WTC11 (cell line): ENCODE data around the gene IVNS1ABP. TPM values are rescaled to one million over a fixed set of nuclear protein-coding genes. Genes with fewer than 3 reads are reported as not detected.

Experiments
- ATAC-seq: fragments of 200-7000 bp; cut with Tn5 transposase; 2 replicates; pipeline ENCODE4 v1.10.0; 2021; ENCODE audit warnings: mild to moderate bottlenecking, moderate library complexity
- CTCF ChIA-PET: fragments of 300-600 bp; sonication (Branson Sonifier 250); formaldehyde crosslinking; loops from one replicate; lab custom pipeline; 2021; ENCODE audit warnings: antibody characterized with exemption; lab: Charles Lee
- POLR2A ChIA-PET: fragments of 350-600 bp; sonication (Branson Sonifier 250); formaldehyde crosslinking; loops from one replicate; lab custom pipeline; 2021; ENCODE audit warnings: antibody characterized with exemption; lab: Charles Lee
- DNase-seq: peaks from one replicate; pipeline ENCODE4 v3.0.0; 2021; ENCODE audit warnings: low spot score
- H3K27ac Mint-ChIP-seq: 2 replicates; pipeline ENCODE4 v1.8.0; 2021; ENCODE audit warnings: mixed read lengths
- H3K27me3 Mint-ChIP-seq: 2 replicates; pipeline ENCODE4 v1.8.0; 2021; ENCODE audit warnings: low read depth, mild to moderate bottlenecking, moderate library complexity, mixed read lengths
- H3K36me3 Mint-ChIP-seq: 2 replicates; pipeline ENCODE4 v1.8.0; 2021; ENCODE audit warnings: mixed read lengths
- H3K4me1 Mint-ChIP-seq: 2 replicates; pipeline ENCODE4 v1.8.0; 2022; ENCODE audit warnings: mixed read lengths
- H3K4me3 Mint-ChIP-seq: 2 replicates; pipeline ENCODE4 v1.8.0; 2021; ENCODE audit warnings: mild to moderate bottlenecking, moderate library complexity, mixed read lengths
- H3K9me3 Mint-ChIP-seq: 2 replicates; pipeline ENCODE4 v1.8.0; 2021; ENCODE audit warnings: mixed read lengths
- JAZF1 ChIP-seq: fragments of 250-450 bp; sonication (Bioruptor Pico); IDR thresholded peaks from 2 replicates; pipeline ENCODE4 v1.9.0; 2021; ENCODE audit warnings: moderate library complexity, mild to moderate bottlenecking, inconsistent platforms
- JUN ChIP-seq: sonication (generic); formaldehyde crosslinking; IDR thresholded peaks from 2 replicates; pipeline ENCODE4 v1.8.0; 2023; ENCODE audit warnings: mild to moderate bottlenecking, missing genetic modification reagents
- NR3C1 ChIP-seq: sonication (generic); formaldehyde crosslinking; conservative IDR thresholded peaks from 2 replicates; pipeline ENCODE4 v1.8.1; 2023; ENCODE audit warnings: low read depth, mild to moderate bottlenecking, missing genetic modification reagents
- OVOL2 ChIP-seq: fragments of 250-450 bp; sonication (Bioruptor Pico); IDR thresholded peaks from 2 replicates; pipeline ENCODE4 v1.9.0; 2021; ENCODE audit warnings: mild to moderate bottlenecking, borderline replicate concordance
- ZBTB21 ChIP-seq: sonication (generic); formaldehyde crosslinking; IDR thresholded peaks from 2 replicates; pipeline ENCODE4 v1.8.1; 2023; ENCODE audit warnings: mild to moderate bottlenecking, missing genetic modification reagents, borderline replicate concordance
- total RNA-seq: library from RNA; stranded (reverse); gene quantifications from 3 replicates; pipeline ENCODE4 v1.2.3, GENCODE V29; 2021
- TF ChIP-seq, protein P1 (sequence below): sonication (generic); formaldehyde crosslinking; IDR thresholded peaks from 2 replicates; pipeline ENCODE4 v1.8.1; 2022; ENCODE audit warnings: low read depth, mild to moderate bottlenecking, moderate library complexity, missing genetic modification reagents, borderline replicate concordance
- TF ChIP-seq, protein P2 (sequence below): fragments of 250-450 bp; sonication (Bioruptor Pico); IDR thresholded peaks from 2 replicates; pipeline ENCODE4 v1.9.0; 2021; ENCODE audit warnings: mild to moderate bottlenecking
- TF ChIP-seq, protein P3 (sequence below): sonication (generic); formaldehyde crosslinking; IDR thresholded peaks from 2 replicates; pipeline ENCODE4 v1.8.1; 2023; ENCODE audit warnings: mild to moderate bottlenecking, missing genetic modification reagents, moderate library complexity
- TF ChIP-seq, protein P4 (sequence below): fragments of 250-450 bp; sonication (Bioruptor Pico); IDR thresholded peaks from 2 replicates; pipeline ENCODE4 v1.9.0; 2021; ENCODE audit warnings: mild to moderate bottlenecking, borderline replicate concordance
- TF ChIP-seq, protein P5 (sequence below): sonication (generic); formaldehyde crosslinking; conservative IDR thresholded peaks from 2 replicates; pipeline ENCODE4 v1.8.1; 2023; ENCODE audit warnings: mild to moderate bottlenecking, low read depth, missing genetic modification reagents, moderate library complexity
- TF ChIP-seq, protein P6 (sequence below): fragments of 200-600 bp; IDR thresholded peaks from 2 replicates; pipeline ENCODE4 v1.8.0; 2022; ENCODE audit warnings: antibody characterized with exemption
- TF ChIP-seq, protein P7 (sequence below): sonication (generic); formaldehyde crosslinking; conservative IDR thresholded peaks from 2 replicates; pipeline ENCODE4 v1.8.1; 2022; ENCODE audit warnings: mild to moderate bottlenecking, missing genetic modification reagents
- TF ChIP-seq, protein P8 (sequence below): sonication (generic); formaldehyde crosslinking; IDR thresholded peaks from 2 replicates; pipeline ENCODE4 v1.8.1; 2022; ENCODE audit warnings: missing genetic modification reagents, borderline replicate concordance

IVNS1ABP gene
- total RNA-seq, 1 experiment from 2014 or later = 159 TPM

DNA sequence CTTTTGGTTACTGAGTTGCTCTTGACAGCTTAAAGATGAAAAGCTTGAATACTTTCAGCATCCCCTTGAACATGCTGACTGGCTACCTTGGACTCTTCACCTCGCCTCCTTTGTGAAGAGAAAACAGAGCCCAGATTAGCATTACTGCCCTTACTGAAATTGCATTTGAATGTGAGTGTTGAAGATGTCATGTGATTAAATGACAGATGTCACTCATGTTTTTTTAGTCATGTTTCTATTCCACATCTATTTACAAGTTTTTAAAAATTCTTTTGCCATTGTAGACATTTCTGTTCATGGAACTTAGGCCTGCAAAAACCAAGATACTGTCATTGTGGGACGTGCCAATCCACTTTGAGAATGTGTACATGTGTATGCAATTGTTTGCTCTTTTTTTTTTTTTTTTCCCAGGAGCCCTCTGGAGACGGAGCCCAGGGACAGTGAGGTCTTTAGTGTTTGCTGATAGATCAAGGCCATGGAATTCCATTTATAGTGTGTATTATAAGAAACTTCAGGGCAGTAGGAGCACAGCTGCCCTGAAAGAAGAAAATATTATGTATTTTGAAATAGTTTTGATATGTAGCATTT lies 25.7 kb upstream of the IVNS1ABP start (continued):
- TF ChIP-seq, protein P1, sequence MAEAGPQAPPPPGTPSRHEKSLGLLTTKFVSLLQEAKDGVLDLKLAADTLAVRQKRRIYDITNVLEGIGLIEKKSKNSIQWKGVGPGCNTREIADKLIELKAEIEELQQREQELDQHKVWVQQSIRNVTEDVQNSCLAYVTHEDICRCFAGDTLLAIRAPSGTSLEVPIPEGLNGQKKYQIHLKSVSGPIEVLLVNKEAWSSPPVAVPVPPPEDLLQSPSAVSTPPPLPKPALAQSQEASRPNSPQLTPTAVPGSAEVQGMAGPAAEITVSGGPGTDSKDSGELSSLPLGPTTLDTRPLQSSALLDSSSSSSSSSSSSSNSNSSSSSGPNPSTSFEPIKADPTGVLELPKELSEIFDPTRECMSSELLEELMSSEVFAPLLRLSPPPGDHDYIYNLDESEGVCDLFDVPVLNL (CRISPR knock-in tag) = no peak
- TF ChIP-seq JUN (CRISPR knock-in tag) = no peak
- TF ChIP-seq, protein P2, sequence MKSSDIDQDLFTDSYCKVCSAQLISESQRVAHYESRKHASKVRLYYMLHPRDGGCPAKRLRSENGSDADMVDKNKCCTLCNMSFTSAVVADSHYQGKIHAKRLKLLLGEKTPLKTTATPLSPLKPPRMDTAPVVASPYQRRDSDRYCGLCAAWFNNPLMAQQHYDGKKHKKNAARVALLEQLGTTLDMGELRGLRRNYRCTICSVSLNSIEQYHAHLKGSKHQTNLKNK (CRISPR knock-in tag) = no peak
- TF ChIP-seq, protein P3, sequence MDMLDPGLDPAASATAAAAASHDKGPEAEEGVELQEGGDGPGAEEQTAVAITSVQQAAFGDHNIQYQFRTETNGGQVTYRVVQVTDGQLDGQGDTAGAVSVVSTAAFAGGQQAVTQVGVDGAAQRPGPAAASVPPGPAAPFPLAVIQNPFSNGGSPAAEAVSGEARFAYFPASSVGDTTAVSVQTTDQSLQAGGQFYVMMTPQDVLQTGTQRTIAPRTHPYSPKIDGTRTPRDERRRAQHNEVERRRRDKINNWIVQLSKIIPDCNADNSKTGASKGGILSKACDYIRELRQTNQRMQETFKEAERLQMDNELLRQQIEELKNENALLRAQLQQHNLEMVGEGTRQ (CRISPR knock-in tag) = no peak
- TF ChIP-seq NR3C1 = no peak

DNA sequence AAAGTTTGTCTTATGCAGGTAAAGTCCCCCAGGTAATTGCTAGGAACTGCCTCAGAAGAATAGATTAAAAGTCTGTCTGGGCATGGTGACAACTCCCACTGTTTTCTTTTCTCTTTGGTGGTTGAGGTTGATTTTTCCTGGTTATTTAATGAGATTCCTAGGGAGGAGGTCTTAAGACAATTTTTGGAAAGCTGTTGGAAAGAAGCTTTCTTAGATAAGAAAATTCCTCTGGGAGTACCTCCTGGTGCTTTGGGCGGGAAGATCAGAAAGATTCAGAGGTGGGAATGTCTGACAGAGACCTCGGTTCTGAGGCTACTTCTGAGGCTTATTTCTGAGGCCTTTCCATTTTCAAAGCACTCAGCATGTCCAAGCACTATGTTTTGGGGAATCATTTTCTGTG lies 25.0 kb upstream of the IVNS1ABP start:
- ChIA-PET CTCF (no interaction called here), POLR2A (no interaction called here)
- no peak for DNase-seq
- peaks cover 7% of the 10 kb centered on the region for H3K9me3 Mint-ChIP-seq
- TF ChIP-seq, protein P4, sequence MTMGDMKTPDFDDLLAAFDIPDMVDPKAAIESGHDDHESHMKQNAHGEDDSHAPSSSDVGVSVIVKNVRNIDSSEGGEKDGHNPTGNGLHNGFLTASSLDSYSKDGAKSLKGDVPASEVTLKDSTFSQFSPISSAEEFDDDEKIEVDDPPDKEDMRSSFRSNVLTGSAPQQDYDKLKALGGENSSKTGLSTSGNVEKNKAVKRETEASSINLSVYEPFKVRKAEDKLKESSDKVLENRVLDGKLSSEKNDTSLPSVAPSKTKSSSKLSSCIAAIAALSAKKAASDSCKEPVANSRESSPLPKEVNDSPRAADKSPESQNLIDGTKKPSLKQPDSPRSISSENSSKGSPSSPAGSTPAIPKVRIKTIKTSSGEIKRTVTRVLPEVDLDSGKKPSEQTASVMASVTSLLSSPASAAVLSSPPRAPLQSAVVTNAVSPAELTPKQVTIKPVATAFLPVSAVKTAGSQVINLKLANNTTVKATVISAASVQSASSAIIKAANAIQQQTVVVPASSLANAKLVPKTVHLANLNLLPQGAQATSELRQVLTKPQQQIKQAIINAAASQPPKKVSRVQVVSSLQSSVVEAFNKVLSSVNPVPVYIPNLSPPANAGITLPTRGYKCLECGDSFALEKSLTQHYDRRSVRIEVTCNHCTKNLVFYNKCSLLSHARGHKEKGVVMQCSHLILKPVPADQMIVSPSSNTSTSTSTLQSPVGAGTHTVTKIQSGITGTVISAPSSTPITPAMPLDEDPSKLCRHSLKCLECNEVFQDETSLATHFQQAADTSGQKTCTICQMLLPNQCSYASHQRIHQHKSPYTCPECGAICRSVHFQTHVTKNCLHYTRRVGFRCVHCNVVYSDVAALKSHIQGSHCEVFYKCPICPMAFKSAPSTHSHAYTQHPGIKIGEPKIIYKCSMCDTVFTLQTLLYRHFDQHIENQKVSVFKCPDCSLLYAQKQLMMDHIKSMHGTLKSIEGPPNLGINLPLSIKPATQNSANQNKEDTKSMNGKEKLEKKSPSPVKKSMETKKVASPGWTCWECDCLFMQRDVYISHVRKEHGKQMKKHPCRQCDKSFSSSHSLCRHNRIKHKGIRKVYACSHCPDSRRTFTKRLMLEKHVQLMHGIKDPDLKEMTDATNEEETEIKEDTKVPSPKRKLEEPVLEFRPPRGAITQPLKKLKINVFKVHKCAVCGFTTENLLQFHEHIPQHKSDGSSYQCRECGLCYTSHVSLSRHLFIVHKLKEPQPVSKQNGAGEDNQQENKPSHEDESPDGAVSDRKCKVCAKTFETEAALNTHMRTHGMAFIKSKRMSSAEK = no peak
- no peak for TF ChIP-seq ZBTB21 (CRISPR knock-in tag)
- TF ChIP-seq, protein P5, sequence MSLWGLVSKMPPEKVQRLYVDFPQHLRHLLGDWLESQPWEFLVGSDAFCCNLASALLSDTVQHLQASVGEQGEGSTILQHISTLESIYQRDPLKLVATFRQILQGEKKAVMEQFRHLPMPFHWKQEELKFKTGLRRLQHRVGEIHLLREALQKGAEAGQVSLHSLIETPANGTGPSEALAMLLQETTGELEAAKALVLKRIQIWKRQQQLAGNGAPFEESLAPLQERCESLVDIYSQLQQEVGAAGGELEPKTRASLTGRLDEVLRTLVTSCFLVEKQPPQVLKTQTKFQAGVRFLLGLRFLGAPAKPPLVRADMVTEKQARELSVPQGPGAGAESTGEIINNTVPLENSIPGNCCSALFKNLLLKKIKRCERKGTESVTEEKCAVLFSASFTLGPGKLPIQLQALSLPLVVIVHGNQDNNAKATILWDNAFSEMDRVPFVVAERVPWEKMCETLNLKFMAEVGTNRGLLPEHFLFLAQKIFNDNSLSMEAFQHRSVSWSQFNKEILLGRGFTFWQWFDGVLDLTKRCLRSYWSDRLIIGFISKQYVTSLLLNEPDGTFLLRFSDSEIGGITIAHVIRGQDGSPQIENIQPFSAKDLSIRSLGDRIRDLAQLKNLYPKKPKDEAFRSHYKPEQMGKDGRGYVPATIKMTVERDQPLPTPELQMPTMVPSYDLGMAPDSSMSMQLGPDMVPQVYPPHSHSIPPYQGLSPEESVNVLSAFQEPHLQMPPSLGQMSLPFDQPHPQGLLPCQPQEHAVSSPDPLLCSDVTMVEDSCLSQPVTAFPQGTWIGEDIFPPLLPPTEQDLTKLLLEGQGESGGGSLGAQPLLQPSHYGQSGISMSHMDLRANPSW (CRISPR knock-in tag) = no peak
- no peak for TF ChIP-seq OVOL2
- no peak for TF ChIP-seq JAZF1 (CRISPR knock-in tag)
- TF ChIP-seq, protein P1 (CRISPR knock-in tag) = no peak
- TF ChIP-seq, protein P6, sequence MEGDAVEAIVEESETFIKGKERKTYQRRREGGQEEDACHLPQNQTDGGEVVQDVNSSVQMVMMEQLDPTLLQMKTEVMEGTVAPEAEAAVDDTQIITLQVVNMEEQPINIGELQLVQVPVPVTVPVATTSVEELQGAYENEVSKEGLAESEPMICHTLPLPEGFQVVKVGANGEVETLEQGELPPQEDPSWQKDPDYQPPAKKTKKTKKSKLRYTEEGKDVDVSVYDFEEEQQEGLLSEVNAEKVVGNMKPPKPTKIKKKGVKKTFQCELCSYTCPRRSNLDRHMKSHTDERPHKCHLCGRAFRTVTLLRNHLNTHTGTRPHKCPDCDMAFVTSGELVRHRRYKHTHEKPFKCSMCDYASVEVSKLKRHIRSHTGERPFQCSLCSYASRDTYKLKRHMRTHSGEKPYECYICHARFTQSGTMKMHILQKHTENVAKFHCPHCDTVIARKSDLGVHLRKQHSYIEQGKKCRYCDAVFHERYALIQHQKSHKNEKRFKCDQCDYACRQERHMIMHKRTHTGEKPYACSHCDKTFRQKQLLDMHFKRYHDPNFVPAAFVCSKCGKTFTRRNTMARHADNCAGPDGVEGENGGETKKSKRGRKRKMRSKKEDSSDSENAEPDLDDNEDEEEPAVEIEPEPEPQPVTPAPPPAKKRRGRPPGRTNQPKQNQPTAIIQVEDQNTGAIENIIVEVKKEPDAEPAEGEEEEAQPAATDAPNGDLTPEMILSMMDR = no peak
- TF ChIP-seq, protein P7, sequence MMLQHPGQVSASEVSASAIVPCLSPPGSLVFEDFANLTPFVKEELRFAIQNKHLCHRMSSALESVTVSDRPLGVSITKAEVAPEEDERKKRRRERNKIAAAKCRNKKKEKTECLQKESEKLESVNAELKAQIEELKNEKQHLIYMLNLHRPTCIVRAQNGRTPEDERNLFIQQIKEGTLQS (CRISPR knock-in tag) = no peak
- TF ChIP-seq, protein P8, sequence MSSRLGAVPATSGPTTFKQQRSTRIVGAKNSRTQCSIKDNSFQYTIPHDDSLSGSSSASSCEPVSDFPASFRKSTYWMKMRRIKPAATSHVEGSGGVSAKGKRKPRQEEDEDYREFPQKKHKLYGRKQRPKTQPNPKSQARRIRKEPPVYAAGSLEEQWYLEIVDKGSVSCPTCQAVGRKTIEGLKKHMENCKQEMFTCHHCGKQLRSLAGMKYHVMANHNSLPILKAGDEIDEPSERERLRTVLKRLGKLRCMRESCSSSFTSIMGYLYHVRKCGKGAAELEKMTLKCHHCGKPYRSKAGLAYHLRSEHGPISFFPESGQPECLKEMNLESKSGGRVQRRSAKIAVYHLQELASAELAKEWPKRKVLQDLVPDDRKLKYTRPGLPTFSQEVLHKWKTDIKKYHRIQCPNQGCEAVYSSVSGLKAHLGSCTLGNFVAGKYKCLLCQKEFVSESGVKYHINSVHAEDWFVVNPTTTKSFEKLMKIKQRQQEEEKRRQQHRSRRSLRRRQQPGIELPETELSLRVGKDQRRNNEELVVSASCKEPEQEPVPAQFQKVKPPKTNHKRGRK (CRISPR knock-in tag) = no peak
- TF ChIP-seq, all 79 proteins: peak for 0
- Mint-ChIP-seq H3K27ac (no peak overlapping the region), H3K4me3 (no peak overlapping the region), H3K4me1 (peaks cover 35% of the 10 kb centered on the region), H3K36me3 (no peaks in the 10 kb centered on the region), H3K27me3 (no peaks in the 10 kb centered on the region)
- ATAC-seq = no peak
